Choroid plexus epithelial cell (primary cell): ENCODE measurements around the gene PODXL.

Experiments used
- DNase-seq: peaks from one replicate; pipeline ENCODE4 v3.0.0-alpha.2; 2010; ENCODE audit warnings: low read depth
- H3K4me3 ChIP-seq: 2 replicates; pipeline ENCODE4 v1.5.1; 2011; ENCODE audit warnings: low read depth, mild to moderate bottlenecking, control low read depth, low read length, moderate library complexity
- CTCF ChIP-seq: conservative IDR thresholded peaks from 2 replicates; pipeline ENCODE4 v1.5.1; 2011; ENCODE audit warnings: low read depth, mild to moderate bottlenecking, control low read depth, inconsistent platforms, low read length, moderate library complexity

Gene PODXL

GRCh38 chr7:131499801-131500200 lies 56.6 kb downstream of the PODXL start:
- no peak for DNase-seq
- no peak overlapping the region for H3K4me3 ChIP-seq

GRCh38 chr7:131498237-131498885 lies 58.1 kb downstream of the PODXL start:
- DNase-seq = no peak
- no peak overlapping the region for H3K4me3 ChIP-seq
- no peak for TF ChIP-seq CTCF

More at GRCh38 chr7:131499801-131500200, 56.6 kb downstream of the PODXL start:
- no peak for TF ChIP-seq CTCF

GRCh38 chr7:131497454-131497853 lies 59.0 kb downstream of the PODXL start:
- H3K4me3 ChIP-seq = no peak overlapping the region
- TF ChIP-seq CTCF = no peak
- no peak for DNase-seq

GRCh38 chr7:131495669-131496498 lies 60.5 kb downstream of the PODXL start:
- H3K4me3 ChIP-seq = no peak overlapping the region
- DNase-seq = no peak
- TF ChIP-seq CTCF = no peak

- DNase-seq = no peak
- no peak for TF ChIP-seq CTCF
- no peak overlapping the region for H3K4me3 ChIP-seq
These were observed 62.2 kb downstream of the PODXL start for GRCh38 chr7:131494182-131494581.

- no peak overlapping the region for H3K4me3 ChIP-seq
- no peak for TF ChIP-seq CTCF
- DNase-seq = no peak
These were observed 62.8 kb downstream of the PODXL start for GRCh38 chr7:131493581-131493980.
